ENCODE data around the gene AGBL3. TPM values are rescaled to one million over a fixed set of nuclear protein-coding genes. Genes with fewer than 3 reads are reported as not detected.

Gene AGBL3
- total and polyA plus RNA-seq, 2 experiments from 2014 or later: 3.2 to 5.6 TPM

GRCh38 chr7:134957005-134957404 is 29.3 kb upstream of the AGBL3 start (continued):
- TF ChIP-seq ZNF462 (CRISPR knock-in tag; IDR thresholded peaks at IDR 0.05): no peak
- TF ChIP-seq ZNF114 (CRISPR knock-in tag; IDR thresholded peaks at IDR 0.05): no peak

GRCh38 chr7:134959810-134960209 is 26.5 kb upstream of the AGBL3 start:
- Histone ChIP-seq H4K20me1 (replicated peaks; ENCODE audit: insufficient read depth) (no peaks in the 10 kb centered on the region; the same call in 1 of the 2 replicates), H3K4me3 (no peak overlapping the region), H3K36me3 (ENCODE audit: insufficient read depth) (peaks cover 42% of the 10 kb centered on the region), H3K79me2 (replicated peaks; ENCODE audit: insufficient read depth) (no peaks in the 10 kb centered on the region), H2AFZ (no peak overlapping the region), H3K4me1 (ENCODE audit: insufficient read depth) (no peaks in the 10 kb centered on the region), H3K4me2 (no peak overlapping the region), H3K27me3 (ENCODE audit: insufficient read depth) (no peaks in the 10 kb centered on the region), H3K27ac (ENCODE audit: low read depth) (no peak overlapping the region), H3F3A (replicated peaks; ENCODE audit: low read depth) (no peaks in the 10 kb centered on the region), H3K9me2 (ENCODE audit: insufficient read depth) (no peaks in the 10 kb centered on the region)
- ATAC-seq (no peak), DNase-seq (ENCODE audit: low spot score) (no peak)
- Mint-ChIP-seq H3K9me3 (no peaks in the 10 kb centered on the region), H3K27me3 (ENCODE audit: insufficient read depth, low read depth, poor library complexity) (no peaks in the 10 kb centered on the region), H3K4me3 (no peak overlapping the region), H3K4me1 (no peaks in the 10 kb centered on the region), H3K27ac (no peak overlapping the region), H3K36me3 (ENCODE audit: low read depth) (peaks cover 60% of the 10 kb centered on the region)
- no peak for TF ChIP-seq ZNF462 (CRISPR knock-in tag; IDR thresholded peaks at IDR 0.05)
- no peak for TF ChIP-seq JUNB (IDR thresholded peaks at IDR 0.05; ENCODE audit: unreplicated experiment)
- TF ChIP-seq STAT1 (IDR thresholded peaks at IDR 0.05; ENCODE audit: unreplicated experiment): no peak
- no peak for TF ChIP-seq EZH2 (IDR thresholded peaks at IDR 0.05; ENCODE audit: low read depth, unreplicated experiment)
- no peak for TF ChIP-seq CTCF (conservative IDR thresholded peaks at IDR 0.05; ENCODE audit: low read depth in 2 of 2)
- no peak for TF ChIP-seq CREB1 (CRISPR knock-in tag; IDR thresholded peaks at IDR 0.05; ENCODE audit: low read depth)
- TF ChIP-seq POLR2AphosphoS5 (IDR thresholded peaks at IDR 0.05; ENCODE audit: low read depth): no peak
- TF ChIP-seq ZNF114 (CRISPR knock-in tag; IDR thresholded peaks at IDR 0.05): no peak
